Activated T-cell treated with anti-CD3 and anti-CD28 coated beads for 24 hours (primary cell): ENCODE measurements around the gene RPP25L.

Source experiments
- DNase-seq: peaks from one replicate; pipeline ENCODE4 v3.0.0-alpha.2; 2020; ENCODE audit warnings: low read depth

Gene RPP25L

GRCh38 chr9:34585946-34586669 is 25.8 kb downstream of the RPP25L start:
- DNase-seq, result no peak

DNA sequence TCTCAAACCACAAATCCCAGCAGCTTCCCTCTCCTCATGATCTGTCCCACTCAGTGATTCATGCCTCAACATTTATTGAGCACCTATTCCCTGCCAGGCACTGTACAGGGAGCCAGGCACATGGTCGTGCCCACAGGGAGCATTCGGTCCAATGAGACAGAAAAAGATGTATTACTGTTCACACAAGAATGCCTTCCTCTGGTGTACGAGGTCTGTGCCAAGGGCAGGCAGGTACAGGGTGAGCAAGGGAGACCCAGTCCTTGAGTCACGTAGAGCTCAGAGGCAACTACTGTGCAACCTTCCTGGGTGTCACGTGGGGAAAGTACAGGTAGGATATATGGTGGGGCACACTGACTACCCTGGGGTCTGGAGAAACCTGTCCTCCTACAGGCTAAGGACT is 26.9 kb downstream of the RPP25L start:
- DNase-seq, result no peak

DNA sequence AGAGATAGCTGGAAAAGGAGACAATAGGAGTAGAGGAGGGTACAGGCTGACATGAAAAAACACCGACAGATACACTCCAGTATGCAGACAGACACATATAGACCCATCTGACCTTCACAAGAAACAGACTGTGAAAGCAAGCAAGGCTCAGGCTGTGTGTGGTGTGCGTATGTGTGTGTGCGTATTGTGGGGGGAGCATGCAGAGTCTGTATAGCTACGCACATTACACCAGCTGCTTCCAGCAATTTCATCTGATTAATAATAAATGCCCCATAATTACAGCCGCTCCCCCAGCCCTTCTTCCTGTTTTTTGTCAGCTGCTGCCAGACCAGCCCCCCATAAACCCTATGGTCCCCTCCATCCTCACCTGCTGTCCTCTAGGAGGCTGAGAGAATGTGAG is 29.1 kb downstream of the RPP25L start:
- no peak for DNase-seq

GRCh38 chr9:34581318-34581717 is 30.6 kb downstream of the RPP25L start:
- DNase-seq, result no peak

GRCh38 chr9:34580358-34580757 is 31.5 kb downstream of the RPP25L start:
- no peak for DNase-seq

DNA sequence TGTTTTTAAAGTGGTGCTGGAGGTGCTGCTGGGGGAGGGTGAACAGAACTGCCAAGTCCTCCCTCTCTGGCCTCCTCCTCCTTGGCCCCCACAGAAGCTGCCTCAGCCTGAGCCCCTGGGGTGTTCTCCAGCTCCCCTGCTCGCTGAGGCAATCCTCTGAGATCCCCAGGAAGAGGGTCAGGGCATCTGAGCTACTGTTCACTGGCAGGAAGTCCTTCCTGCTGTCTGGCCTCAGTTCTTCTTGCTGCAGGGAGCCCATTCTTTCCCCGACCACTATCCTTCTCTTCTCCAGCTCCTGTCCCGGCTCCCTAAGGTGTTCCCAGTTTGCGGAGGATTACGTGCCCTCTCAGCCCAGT is 32.1 kb downstream of the RPP25L start:
- DNase-seq, result no peak

- DNase-seq, result no peak
Measured at GRCh38 chr9:34579104-34579807, 32.6 kb downstream of the RPP25L start.

GRCh38 chr9:34578241-34579103 is 33.4 kb downstream of the RPP25L start:
- DNase-seq, result no peak

GRCh38 chr9:34577400-34578240 is 34.3 kb downstream of the RPP25L start:
- no peak for DNase-seq

DNA sequence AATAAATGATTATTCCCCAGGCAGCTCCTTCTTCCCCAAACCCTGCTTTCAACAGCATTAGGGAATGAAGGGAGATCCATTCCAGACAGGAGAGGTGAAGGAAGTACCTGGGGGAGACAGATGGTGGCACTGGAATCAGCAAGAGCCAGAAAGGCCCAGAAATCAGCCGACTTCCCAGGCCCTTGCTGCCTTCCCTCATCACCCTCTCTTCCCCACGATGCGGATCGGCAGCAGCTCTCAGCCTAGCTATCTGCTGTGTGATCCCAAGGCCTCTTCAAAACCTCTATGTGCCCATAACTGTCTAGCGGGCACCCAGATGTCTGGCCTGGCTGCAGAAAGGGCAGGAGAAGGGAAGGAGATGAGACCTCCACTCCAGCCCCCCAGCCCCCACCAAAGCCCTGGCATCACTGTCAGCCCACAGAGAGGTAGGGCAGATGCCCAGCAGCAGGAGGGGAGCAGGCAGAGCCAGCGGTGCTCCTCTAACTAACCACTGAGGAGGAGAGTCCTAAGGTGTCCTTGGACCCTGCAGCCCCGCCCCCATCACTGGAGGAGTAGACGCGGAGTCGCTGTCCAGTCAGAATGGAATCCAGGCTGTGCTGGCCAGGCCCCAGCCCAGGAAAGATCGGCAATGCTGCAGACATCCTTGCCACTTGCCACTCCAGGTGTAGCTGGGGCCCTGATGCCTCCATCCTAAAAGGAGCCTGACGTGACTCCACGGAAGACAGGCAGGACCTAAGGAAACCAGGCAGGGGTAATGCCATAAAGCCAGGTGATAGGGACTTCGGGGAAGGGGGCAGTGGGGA is 35.1 kb downstream of the RPP25L start:
- DNase-seq, result no peak

GRCh38 chr9:34575862-34576596 is 35.9 kb downstream of the RPP25L start:
- no peak for DNase-seq

DNA sequence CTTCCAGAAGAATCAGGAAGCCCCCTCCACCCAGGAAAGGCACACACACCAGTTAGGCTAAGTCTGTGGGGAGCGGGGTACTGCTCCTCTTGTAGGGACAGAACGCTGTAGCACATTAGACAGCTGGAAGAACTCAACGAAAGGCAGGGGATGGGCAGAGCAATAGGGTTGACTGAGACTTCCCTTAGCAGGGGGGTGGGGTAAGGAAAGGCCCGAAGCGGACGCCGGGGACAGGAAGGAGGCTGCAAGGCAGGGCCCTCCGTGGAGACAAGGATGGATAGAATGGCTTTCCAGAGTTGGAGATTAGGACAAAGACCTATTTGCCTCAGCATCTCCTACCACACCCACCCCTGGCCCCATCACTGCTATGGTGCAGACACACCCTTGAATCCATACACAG is 36.7 kb downstream of the RPP25L start:
- no peak for DNase-seq

DNA sequence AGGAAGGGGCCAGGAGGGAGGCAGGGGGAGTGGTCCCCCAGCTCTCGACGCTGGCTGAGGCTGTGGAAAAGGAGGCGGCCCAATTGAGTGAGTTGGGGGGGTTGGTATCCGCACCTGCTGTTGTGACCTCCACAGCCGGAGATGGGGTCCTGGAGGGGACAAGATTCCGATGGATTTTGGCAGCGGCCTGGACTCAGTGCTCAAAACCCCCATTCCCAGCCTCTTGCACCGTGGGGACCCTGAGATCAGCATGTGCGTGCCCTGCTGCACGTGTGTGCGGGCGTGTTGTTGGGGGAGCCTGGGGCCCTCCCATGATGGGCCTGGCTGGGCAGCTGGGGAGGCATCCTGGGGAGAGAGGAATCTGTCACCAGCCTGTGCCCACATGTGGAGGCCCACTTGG is 37.3 kb downstream of the RPP25L start:
- DNase-seq, result no peak

GRCh38 chr9:34573599-34574325 is 38.1 kb downstream of the RPP25L start:
- DNase-seq, result no peak

GRCh38 chr9:34572628-34573027 is 39.3 kb downstream of the RPP25L start:
- no peak for DNase-seq

- DNase-seq, result no peak
Measured at GRCh38 chr9:34572092-34572491, 39.8 kb downstream of the RPP25L start.

- no peak for DNase-seq
Measured at GRCh38 chr9:34571481-34571810, 40.5 kb downstream of the RPP25L start.

DNA sequence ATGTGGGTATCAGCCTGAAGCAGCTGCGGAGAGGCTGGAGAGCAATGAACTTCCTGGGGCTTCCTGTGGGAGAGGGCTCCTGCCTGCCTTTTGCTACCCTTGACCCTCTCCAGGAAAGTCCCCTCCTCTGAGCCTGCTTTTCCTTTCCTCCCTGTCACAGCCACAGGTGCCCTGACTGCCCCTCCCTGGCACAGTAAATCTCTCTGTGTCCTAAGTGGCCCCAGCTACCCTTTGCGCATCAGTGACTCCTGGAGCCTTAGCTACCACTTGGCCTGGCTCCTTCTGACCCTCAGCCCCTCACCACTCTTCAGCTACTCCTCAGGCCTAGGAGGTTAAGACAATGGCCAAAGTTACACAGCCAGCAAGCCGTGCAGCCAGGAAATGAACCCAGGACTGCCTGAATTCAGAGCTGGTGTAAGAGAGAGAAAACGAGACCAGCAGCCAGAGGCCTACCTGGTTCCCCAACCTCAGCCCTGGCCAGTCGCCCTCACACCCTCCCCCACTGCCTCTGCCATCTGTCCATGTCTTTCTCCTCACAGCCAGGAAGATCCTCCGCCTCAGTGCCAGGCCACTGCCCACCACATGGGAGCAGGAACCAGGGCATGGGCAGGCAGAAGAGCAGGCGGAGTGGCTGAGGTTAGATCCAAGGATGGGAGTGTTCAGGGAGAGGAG is 41.0 kb downstream of the RPP25L start:
- no peak for DNase-seq

DNA sequence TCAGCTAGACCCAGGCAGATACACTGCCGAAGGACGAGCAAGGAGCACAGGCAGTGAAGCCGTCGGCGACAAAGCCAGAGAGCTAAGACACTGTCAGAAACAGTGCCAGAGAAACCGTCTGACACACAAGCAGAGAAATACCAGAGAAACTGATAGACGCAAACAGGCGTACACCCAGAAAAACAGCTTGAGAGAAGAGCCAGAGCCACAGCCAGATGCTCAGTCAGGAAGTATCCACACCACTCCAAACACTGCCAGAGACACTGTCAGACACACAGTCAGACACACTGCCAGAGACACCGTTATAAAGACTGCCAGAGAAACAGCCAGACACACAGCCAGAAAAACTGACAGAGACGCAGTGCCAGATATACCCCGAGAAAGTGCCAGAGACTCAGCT is 41.5 kb downstream of the RPP25L start:
- DNase-seq, result no peak
